OCI-LY7 (cell line): ENCODE measurements around the gene GPRC5C.

Source experiments
- CTCF ChIP-seq: fragments of 200-600 bp; sonication (generic); conservative IDR thresholded peaks from 2 replicates; pipeline ENCODE4 v1.5.1; 2014; ENCODE audit warnings: mild to moderate bottlenecking, antibody characterized with exemption, low read length, moderate library complexity, mixed read lengths
- EZH2phosphoT487 ChIP-seq: fragments of 200-600 bp; sonication (generic); IDR thresholded peaks from 2 replicates; pipeline ENCODE4 v1.6.1; 2018; ENCODE audit warnings: low read depth, borderline replicate concordance, mild to moderate bottlenecking, mixed run types, antibody characterized with exemption, low read length, moderate library complexity, mixed read lengths

- TF ChIP-seq CTCF = no peak
- TF ChIP-seq EZH2phosphoT487 = no peak
These were observed 2.1 kb upstream of the GPRC5C start for GRCh38 chr17:74429604-74430384.
